ENCODE results near the gene TTC23. TPM values are rescaled to one million over a fixed set of nuclear protein-coding genes. Genes with fewer than 3 reads are reported as not detected.
A peak's percentile ranks its signal among the peaks of the same experiment; 100 is the strongest.

Gene TTC23
- total and polyA plus RNA-seq, 9 of the 15 experiments (the other 6 are each of a cell fraction or from before 2014, with no cell fraction given) = 0.41 to 4.5 (median 2.5) TPM

DNA sequence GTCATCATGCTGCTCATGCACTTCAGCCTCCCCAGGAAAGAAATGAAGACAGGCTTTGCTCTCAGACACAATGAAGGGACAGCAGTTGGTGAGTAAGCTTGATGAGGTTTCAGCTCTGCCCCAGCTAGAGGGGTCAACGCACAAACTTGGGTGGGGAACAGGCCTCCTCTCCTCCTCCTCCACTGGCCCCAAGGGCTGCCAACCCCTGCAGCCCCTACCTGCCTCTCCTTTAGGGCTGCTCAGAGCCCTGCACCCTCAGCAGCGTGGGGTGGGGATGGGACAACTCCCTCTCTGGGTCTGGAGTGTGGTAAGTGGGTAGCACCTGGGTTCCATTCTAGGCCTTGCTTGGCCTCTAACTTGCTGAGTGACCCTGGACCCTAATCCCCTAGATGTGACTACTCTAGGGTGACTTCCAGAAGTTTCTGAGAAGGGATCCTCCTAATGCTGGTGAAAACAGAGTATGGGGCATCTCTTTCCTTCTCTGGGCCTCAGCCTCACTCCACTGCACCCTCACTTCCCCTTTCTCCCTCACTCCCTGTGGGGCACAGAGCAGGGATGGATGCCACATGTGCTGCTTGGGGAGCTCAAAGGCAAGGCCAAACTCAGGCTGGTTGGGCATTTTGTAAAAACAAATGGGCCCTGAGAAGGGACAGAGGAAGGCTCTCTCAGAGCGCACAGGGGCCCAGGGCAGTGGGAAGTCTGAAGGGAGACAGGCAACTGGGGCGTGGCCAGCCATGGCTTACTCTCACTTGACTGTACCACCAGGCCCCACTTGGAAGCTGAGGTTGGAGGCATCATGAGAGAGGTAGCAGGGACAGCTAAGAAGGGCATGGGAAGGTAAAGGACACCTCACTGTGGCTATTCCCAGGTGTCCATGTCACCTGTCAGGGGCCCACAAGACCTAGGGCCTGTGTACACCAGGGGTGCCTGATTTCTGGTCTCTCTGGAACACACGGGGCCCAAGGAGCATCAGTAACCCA lies 80.5 kb downstream of the TTC23 start:
- H3K4me2 ChIP-seq (ENCODE audit: insufficient read depth, low read length) = no peak overlapping the region
- H3K27ac ChIP-seq (ENCODE audit: extremely low read depth, low read depth, low read length) = no peak overlapping the region
- CTCF ChIA-PET (ENCODE audit: low intra/inter-chr PET ratio) = no interaction called here
- ATAC-seq (no peak), DNase-seq (ENCODE audit: extremely low read depth in 1 of 4, low spot score in 3 of 4) (no peak), FAIRE-seq (no peak)
- intact Hi-C loops (cut with micrococcal nuclease) (no loop called here), in situ Hi-C loops (cut with MboI) (no loop called here)
- POLR2A ChIA-PET = interaction anchor here (0.7 to 1.5 kb wide), 2 partner anchors 9 to 17 kb away, joined by 3 to 5 read pairs; no protein-coding TSS in a partner anchor
- H3K36me3 ChIP-seq (ENCODE audit: control insufficient read depth, insufficient read depth, low read length) = no peaks in the 10 kb centered on the region
- peaks cover 0 to 7% of the 10 kb centered on the region in 2 experiments; a peak in 1 of 5 replicates for H3K27me3 ChIP-seq (ENCODE audit: control insufficient read depth in 2 of 2, insufficient read depth in 2 of 2, low read length in 2 of 2)
- H3K9ac ChIP-seq (ENCODE audit: insufficient read depth in 1 of 2, low read depth in 2 of 2, low read length in 2 of 2) = no peak overlapping the region
- no peak overlapping the region for H3K4me3 ChIP-seq
- peak; percentile 62; the same call in 1 of the 2 replicates for TF ChIP-seq SPI1 (IDR thresholded peaks at IDR 0.05; ENCODE audit: borderline replicate concordance, low read depth, low read length)
- no peak for TF ChIP-seq RBM15 (IDR thresholded peaks at IDR 0.05; ENCODE audit: insufficient read depth, low read length)
- H2AFZ ChIP-seq (ENCODE audit: low read depth, low read length) = no peak overlapping the region
- no peaks in the 10 kb centered on the region for H3K9me1 ChIP-seq (ENCODE audit: control insufficient read depth, insufficient read depth, low read length)
- H3K4me1 ChIP-seq (replicated peaks in 1 of 2; ENCODE audit: control insufficient read depth in 2 of 2, insufficient read depth in 2 of 2, low read length in 2 of 2) = no peaks in the 10 kb centered on the region
- BruUV-seq (replicated peaks) = no TSS peak
- H3K79me2 ChIP-seq (ENCODE audit: control insufficient read depth, insufficient read depth, low read length) = no peaks in the 10 kb centered on the region
- H4K20me1 ChIP-seq (replicated peaks; ENCODE audit: control insufficient read depth, insufficient read depth, low read length) = no peaks in the 10 kb centered on the region; the same call in 1 of the 2 replicates
- 35% methylated on average over 3 of the region's 5 CpGs for WGBS (ENCODE audit: insufficient coverage, low coverage, missing lambda C conversion rate)
- no peaks in the 10 kb centered on the region for H3K9me3 ChIP-seq (replicated peaks; ENCODE audit: control insufficient read depth, insufficient read depth, low read depth, low read length)

DNA sequence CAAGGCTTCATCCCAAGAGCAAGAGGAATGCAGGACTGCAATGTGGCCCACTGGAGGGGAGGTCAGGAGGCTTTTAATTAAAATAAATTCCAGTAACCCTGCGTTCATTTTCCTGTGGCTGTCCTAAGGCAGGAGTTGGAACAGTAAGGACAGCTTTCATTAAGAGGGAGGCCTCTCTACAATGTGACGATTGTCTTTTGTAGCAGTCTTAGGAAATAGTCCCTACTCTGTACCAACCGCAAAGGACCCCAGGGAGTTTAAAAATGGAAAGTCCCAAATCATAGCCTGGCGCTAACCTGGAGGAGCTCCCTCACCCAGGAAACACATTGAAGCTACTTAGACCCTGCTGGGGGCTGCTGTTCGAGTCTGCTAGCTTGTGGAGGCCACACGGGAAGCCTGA lies 81.7 kb downstream of the TTC23 start:
- intact Hi-C loops (cut with micrococcal nuclease) = no loop called here
- 16% methylated on average over 6 of the region's 6 CpGs for WGBS (ENCODE audit: insufficient coverage, low coverage, missing lambda C conversion rate)
- H3K4me1 ChIP-seq (replicated peaks in 1 of 2; ENCODE audit: control insufficient read depth in 2 of 2, insufficient read depth in 2 of 2, low read length in 2 of 2) = no peaks in the 10 kb centered on the region
- DNase-seq (ENCODE audit: extremely low read depth in 1 of 4, low spot score in 3 of 4) (no peak), ATAC-seq (no peak), FAIRE-seq (no peak)
- H3K4me3 ChIP-seq = no peak overlapping the region
- no peak overlapping the region for H3K4me2 ChIP-seq (ENCODE audit: insufficient read depth, low read length)
- in situ Hi-C loops (cut with MboI) = no loop called here
- no peak overlapping the region for H3K9ac ChIP-seq (ENCODE audit: insufficient read depth in 1 of 2, low read depth in 2 of 2, low read length in 2 of 2)
- H2AFZ ChIP-seq (ENCODE audit: low read depth, low read length) = no peak overlapping the region
- CTCF ChIA-PET (ENCODE audit: low intra/inter-chr PET ratio) = no interaction called here
- no peaks in the 10 kb centered on the region for H3K9me3 ChIP-seq (replicated peaks; ENCODE audit: control insufficient read depth, insufficient read depth, low read depth, low read length)
- no TSS peak for BruUV-seq (replicated peaks)
- H3K79me2 ChIP-seq (ENCODE audit: control insufficient read depth, insufficient read depth, low read length) = no peaks in the 10 kb centered on the region
- H3K27ac ChIP-seq (ENCODE audit: extremely low read depth, low read depth, low read length) = no peak overlapping the region
- H3K9me1 ChIP-seq (ENCODE audit: control insufficient read depth, insufficient read depth, low read length) = no peaks in the 10 kb centered on the region
- no peaks in the 10 kb centered on the region for H3K36me3 ChIP-seq (ENCODE audit: control insufficient read depth, insufficient read depth, low read length)
- H3K27me3 ChIP-seq (ENCODE audit: control insufficient read depth in 2 of 2, insufficient read depth in 2 of 2, low read length in 2 of 2) = peaks cover 0 to 7% of the 10 kb centered on the region in 2 experiments; a peak in 1 of 5 replicates
- POLR2A ChIA-PET = interaction anchor here (0.9 kb wide), 1 partner anchor 10 kb away, joined by 3 read pairs; no protein-coding TSS in a partner anchor
- no peaks in the 10 kb centered on the region; the same call in 1 of the 2 replicates for H4K20me1 ChIP-seq (replicated peaks; ENCODE audit: control insufficient read depth, insufficient read depth, low read length)
- TF ChIP-seq, protein P1, sequence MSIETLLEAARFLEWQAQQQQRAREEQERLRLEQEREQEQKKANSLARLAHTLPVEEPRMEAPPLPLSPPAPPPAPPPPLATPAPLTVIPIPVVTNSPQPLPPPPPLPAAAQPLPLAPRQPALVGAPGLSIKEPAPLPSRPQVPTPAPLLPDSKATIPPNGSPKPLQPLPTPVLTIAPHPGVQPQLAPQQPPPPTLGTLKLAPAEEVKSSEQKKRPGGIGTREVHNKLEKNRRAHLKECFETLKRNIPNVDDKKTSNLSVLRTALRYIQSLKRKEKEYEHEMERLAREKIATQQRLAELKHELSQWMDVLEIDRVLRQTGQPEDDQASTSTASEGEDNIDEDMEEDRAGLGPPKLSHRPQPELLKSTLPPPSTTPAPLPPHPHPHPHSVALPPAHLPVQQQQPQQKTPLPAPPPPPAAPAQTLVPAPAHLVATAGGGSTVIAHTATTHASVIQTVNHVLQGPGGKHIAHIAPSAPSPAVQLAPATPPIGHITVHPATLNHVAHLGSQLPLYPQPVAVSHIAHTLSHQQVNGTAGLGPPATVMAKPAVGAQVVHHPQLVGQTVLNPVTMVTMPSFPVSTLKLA (conservative IDR thresholded peaks at IDR 0.05) = no peak
- TF ChIP-seq, protein P2, sequence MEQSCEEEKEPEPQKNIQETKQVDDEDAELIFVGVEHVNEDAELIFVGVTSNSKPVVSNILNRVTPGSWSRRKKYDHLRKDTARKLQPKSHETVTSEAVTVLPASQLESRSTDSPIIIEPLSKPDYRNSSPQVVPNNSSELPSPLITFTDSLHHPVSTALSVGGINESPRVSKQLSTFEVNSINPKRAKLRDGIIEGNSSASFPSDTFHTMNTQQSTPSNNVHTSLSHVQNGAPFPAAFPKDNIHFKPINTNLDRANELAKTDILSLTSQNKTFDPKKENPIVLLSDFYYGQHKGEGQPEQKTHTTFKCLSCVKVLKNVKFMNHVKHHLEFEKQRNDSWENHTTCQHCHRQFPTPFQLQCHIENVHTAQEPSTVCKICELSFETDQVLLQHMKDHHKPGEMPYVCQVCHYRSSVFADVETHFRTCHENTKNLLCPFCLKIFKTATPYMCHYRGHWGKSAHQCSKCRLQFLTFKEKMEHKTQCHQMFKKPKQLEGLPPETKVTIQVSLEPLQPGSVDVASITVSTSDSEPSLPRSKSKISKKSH (CRISPR knock-in tag; IDR thresholded peaks at IDR 0.05) = no peak
- no peak for TF ChIP-seq ATF7 (IDR thresholded peaks at IDR 0.05)
- no peak for TF ChIP-seq LARP7 (IDR thresholded peaks at IDR 0.05)
- TF ChIP-seq HNRNPUL1 (IDR thresholded peaks at IDR 0.05; ENCODE audit: low read length) = no peak
- TF ChIP-seq, protein P3, sequence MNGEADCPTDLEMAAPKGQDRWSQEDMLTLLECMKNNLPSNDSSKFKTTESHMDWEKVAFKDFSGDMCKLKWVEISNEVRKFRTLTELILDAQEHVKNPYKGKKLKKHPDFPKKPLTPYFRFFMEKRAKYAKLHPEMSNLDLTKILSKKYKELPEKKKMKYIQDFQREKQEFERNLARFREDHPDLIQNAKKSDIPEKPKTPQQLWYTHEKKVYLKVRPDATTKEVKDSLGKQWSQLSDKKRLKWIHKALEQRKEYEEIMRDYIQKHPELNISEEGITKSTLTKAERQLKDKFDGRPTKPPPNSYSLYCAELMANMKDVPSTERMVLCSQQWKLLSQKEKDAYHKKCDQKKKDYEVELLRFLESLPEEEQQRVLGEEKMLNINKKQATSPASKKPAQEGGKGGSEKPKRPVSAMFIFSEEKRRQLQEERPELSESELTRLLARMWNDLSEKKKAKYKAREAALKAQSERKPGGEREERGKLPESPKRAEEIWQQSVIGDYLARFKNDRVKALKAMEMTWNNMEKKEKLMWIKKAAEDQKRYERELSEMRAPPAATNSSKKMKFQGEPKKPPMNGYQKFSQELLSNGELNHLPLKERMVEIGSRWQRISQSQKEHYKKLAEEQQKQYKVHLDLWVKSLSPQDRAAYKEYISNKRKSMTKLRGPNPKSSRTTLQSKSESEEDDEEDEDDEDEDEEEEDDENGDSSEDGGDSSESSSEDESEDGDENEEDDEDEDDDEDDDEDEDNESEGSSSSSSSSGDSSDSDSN (IDR thresholded peaks at IDR 0.05; ENCODE audit: borderline replicate concordance in 1 of 2, low read depth in 2 of 2, low read length in 2 of 2) = no peak

Data from K562 (cell line).